Measurements from ENCODE around the gene ADAMTSL1. TPM values are rescaled to one million over a fixed set of nuclear protein-coding genes. Genes with fewer than 3 reads are reported as not detected.

Gene ADAMTSL1
- total and polyA plus RNA-seq, 2 of the 13 experiments (the other 11 are each of a cell fraction or from before 2014, with no cell fraction given), result not detected

GRCh38 chr9:18877984-18878383, 404.0 kb downstream of the ADAMTSL1 start:
- POLR2A ChIA-PET, result no interaction called here
- 0% methylated on average over 2 of the region's 3 CpGs for WGBS (ENCODE audit: low lambda C conversion rate)
- no peaks in the 10 kb centered on the region for H3K36me3 ChIP-seq (replicated peaks in 1 of 2; ENCODE audit: control insufficient read depth in 1 of 2, insufficient read depth in 2 of 2, low read length in 2 of 2)
- H3K4me3 ChIP-seq (replicated peaks in 1 of 3; ENCODE audit: insufficient read depth in 1 of 3, low read depth in 2 of 3, low read length in 3 of 3), result no peak overlapping the region
- H3K27me3 ChIP-seq (ENCODE audit: control insufficient read depth in 1 of 2, insufficient read depth in 2 of 2, low read length in 2 of 2), result no peaks in the 10 kb centered on the region
- H3K9ac ChIP-seq (ENCODE audit: insufficient read depth, low read depth, low read length), result no peak overlapping the region
- no peak for ATAC-seq
- intact Hi-C loops (cut with micrococcal nuclease; ENCODE audit: unreplicated experiment), result no loop called here
- no peak overlapping the region for H3K4me2 ChIP-seq (ENCODE audit: low read depth, low read length)
- no peak for FAIRE-seq
- no peaks in the 10 kb centered on the region for H3K79me2 ChIP-seq (ENCODE audit: insufficient read depth, low read length)
- CTCF ChIA-PET (ENCODE audit: low intra/inter-chr PET ratio, low total read pairs), result no interaction called here
- no peaks in the 10 kb centered on the region for H4K20me1 ChIP-seq (ENCODE audit: insufficient read depth, low read length)
- no peaks in the 10 kb centered on the region for H3K9me3 ChIP-seq (ENCODE audit: low read length)
- H2AFZ ChIP-seq (ENCODE audit: low read length), result no peak overlapping the region
- H3K4me1 ChIP-seq (ENCODE audit: insufficient read depth, low read length), result no peaks in the 10 kb centered on the region
- no peak overlapping the region for H3K27ac ChIP-seq (ENCODE audit: extremely low read length, insufficient read depth, low read length)
- DNase-seq (ENCODE audit: low spot score), result no peak
- TF ChIP-seq ZNF207 (IDR thresholded peaks at IDR 0.05; ENCODE audit: borderline replicate concordance) (no peak), ZNF678 (CRISPR knock-in tag; IDR thresholded peaks at IDR 0.05) (no peak)
- in situ Hi-C loops (cut with HindIII; ENCODE audit: extremely low pct_ligation_motif_present, low pct_unique_long_range_greater_than_20kb), result no loop called here
- BruUV-seq (replicated peaks), result no TSS peak

- DNase-seq (ENCODE audit: low spot score) (no peak), ATAC-seq (no peak), FAIRE-seq (no peak)
- H3K4me1 ChIP-seq (ENCODE audit: insufficient read depth, low read length), result no peaks in the 10 kb centered on the region
- POLR2A ChIA-PET, result no interaction called here
- H3K4me2 ChIP-seq (ENCODE audit: low read depth, low read length), result no peak overlapping the region
- 0% methylated on average over 2 of the region's 2 CpGs for WGBS (ENCODE audit: low lambda C conversion rate)
- H3K9ac ChIP-seq (ENCODE audit: insufficient read depth, low read depth, low read length), result no peak overlapping the region
- no peak overlapping the region for H2AFZ ChIP-seq (ENCODE audit: low read length)
- H3K27ac ChIP-seq (ENCODE audit: extremely low read length, insufficient read depth, low read length), result no peak overlapping the region
- no peaks in the 10 kb centered on the region for H3K36me3 ChIP-seq (replicated peaks in 1 of 2; ENCODE audit: control insufficient read depth in 1 of 2, insufficient read depth in 2 of 2, low read length in 2 of 2)
- H3K27me3 ChIP-seq (ENCODE audit: control insufficient read depth in 1 of 2, insufficient read depth in 2 of 2, low read length in 2 of 2), result no peaks in the 10 kb centered on the region
- no peaks in the 10 kb centered on the region for H3K9me3 ChIP-seq (ENCODE audit: low read length)
- in situ Hi-C loops (cut with HindIII; ENCODE audit: extremely low pct_ligation_motif_present, low pct_unique_long_range_greater_than_20kb), result no loop called here
- no peak overlapping the region for H3K4me3 ChIP-seq (replicated peaks in 1 of 3; ENCODE audit: insufficient read depth in 1 of 3, low read depth in 2 of 3, low read length in 3 of 3)
- CTCF ChIA-PET (ENCODE audit: low intra/inter-chr PET ratio, low total read pairs), result no interaction called here
- BruUV-seq (replicated peaks), result no TSS peak
- H3K79me2 ChIP-seq (ENCODE audit: insufficient read depth, low read length), result no peaks in the 10 kb centered on the region
- no peak for TF ChIP-seq PAX8 (CRISPR knock-in tag; IDR thresholded peaks at IDR 0.05; ENCODE audit: borderline replicate concordance)
- TF ChIP-seq ZNF550 (CRISPR knock-in tag; IDR thresholded peaks at IDR 0.05; ENCODE audit: borderline replicate concordance), result no peak
- no peak for TF ChIP-seq RBM22 (optimal IDR thresholded peaks at IDR 0.05; ENCODE audit: low read length)
- TF ChIP-seq ARHGAP35 (CRISPR knock-in tag; IDR thresholded peaks at IDR 0.05; ENCODE audit: borderline replicate concordance), result no peak
- no peak for TF ChIP-seq TOPORS (CRISPR knock-in tag; IDR thresholded peaks at IDR 0.05)
- TF ChIP-seq MAFK (conservative IDR thresholded peaks at IDR 0.05 in 1 of 2, IDR thresholded peaks at IDR 0.05 in 1 of 2; ENCODE audit: low read length in 2 of 2), result peak in 1 of 2 experiments; percentile 49; a peak in 2 of 4 replicates
- no peak for TF ChIP-seq JARID2 (CRISPR knock-in tag; IDR thresholded peaks at IDR 0.05; ENCODE audit: insufficient replicate concordance)
- TF ChIP-seq ZNF891 (CRISPR knock-in tag; IDR thresholded peaks at IDR 0.05), result no peak
- intact Hi-C loops (cut with micrococcal nuclease; ENCODE audit: unreplicated experiment), result loop anchor here (5.0 kb wide), 1 partner anchor 49 kb away; no protein-coding TSS in a partner anchor
- H4K20me1 ChIP-seq (ENCODE audit: insufficient read depth, low read length), result no peaks in the 10 kb centered on the region
These were observed 407.8 kb downstream of the ADAMTSL1 start for GRCh38 chr9:18881758-18882157.

All from HepG2 (cell line).